HG02610 (cell line): ENCODE measurements around the gene KLK14.

ENCODE experiments used
- ATAC-seq: cut with Tn5 transposase; IDR thresholded peaks from one replicate; pipeline ENCODE4 v1.9.1; 2021; ENCODE audit warnings: mild to moderate bottlenecking, moderate library complexity; ENCODE audit not compliant: unreplicated experiment

Gene KLK14

GRCh38 chr19:51047031-51047335, 35.7 kb downstream of the KLK14 start:
- ATAC-seq = no peak

DNA sequence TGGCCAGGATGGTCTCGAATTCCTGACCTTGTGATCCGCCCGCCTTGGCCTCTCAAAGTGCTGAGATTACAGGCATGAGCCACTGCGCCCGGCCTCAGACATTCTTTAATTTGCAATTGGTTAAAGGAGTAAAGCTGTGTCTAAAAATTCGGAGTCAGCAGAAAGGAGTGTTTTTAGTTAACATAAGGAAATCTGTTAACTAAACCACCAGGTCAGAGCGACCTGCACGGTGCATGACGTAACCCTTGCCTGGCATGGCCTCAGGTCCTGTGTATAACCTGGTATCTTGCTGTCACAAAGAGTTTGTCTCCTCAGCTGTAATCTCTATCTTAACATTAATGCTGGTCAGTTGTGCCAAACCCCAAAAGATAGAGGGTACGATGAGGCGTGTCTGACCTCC, 38.4 kb downstream of the KLK14 start:
- ATAC-seq = no peak

DNA sequence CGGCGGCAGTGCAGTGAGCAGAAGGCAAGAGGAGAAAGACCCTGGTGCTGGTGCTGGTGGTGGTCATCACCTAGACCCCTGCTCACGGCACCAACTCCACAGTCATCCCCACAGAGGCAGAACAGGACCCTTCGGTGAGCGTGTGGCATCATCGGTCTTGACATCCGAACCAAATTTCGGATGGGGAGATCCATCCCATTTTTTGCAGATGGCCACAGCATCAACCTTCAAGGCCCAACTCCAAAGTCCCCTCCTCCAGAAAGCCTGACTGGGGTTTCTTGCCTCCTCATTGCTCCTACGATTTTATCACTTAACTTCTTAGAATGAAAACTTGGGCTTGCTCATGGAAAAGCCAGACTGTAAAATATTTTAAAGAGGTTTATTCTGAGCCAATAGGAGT, 39.2 kb downstream of the KLK14 start:
- ATAC-seq = no peak

GRCh38 chr19:51040151-51040550, 42.5 kb downstream of the KLK14 start:
- no peak for ATAC-seq

GRCh38 chr19:51036519-51036918, 46.2 kb downstream of the KLK14 start:
- ATAC-seq = no peak

GRCh38 chr19:51034704-51035103, 48.0 kb downstream of the KLK14 start, which contains the start of gene KLK12:
Gene KLK12, minus strand, starts transcription at chr19:51035002. Its CDS starts 381 bp downstream, at chr19:51034621.
- ATAC-seq = no peak

DNA sequence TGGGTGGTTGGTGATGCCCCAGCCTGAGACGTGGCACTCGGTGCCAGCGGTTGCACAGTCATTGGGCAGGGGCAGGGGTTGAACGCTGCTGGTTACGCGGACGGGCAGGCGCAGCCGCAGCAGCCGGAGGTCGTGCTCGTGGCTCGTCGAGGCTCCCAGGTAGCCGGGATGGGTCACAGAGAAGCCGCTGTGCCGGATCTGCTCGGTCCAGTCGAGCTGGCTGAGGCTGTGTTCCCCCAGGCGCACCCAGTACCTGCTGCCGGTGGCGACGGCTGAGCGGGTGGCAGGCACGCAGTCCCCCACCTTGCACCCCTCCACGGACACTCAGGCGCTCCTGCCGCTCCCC, 50.8 kb downstream of the KLK14 start:
- no peak for ATAC-seq

- ATAC-seq = no peak
Measured at GRCh38 chr19:51031220-51031879, 51.3 kb downstream of the KLK14 start.

DNA sequence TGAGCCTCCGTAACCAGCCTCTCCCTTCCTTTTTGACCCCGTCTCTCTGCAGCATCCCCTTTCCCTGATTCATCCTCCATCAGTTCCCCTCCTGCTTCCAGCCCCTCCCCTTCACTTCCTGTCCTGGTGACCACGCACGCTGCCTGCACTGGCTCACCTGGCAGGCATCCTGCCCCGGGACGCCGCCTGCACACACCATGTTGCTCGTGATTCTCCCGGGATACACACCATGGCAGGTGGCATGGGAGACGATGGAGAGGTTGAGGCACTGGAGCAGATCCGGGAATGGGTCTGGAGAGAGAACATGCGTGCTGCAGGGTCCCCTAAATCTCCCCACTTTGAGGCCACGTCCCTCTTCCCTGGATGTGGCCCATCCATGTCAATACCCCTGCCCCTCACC, 52.1 kb downstream of the KLK14 start:
- no peak for ATAC-seq

DNA sequence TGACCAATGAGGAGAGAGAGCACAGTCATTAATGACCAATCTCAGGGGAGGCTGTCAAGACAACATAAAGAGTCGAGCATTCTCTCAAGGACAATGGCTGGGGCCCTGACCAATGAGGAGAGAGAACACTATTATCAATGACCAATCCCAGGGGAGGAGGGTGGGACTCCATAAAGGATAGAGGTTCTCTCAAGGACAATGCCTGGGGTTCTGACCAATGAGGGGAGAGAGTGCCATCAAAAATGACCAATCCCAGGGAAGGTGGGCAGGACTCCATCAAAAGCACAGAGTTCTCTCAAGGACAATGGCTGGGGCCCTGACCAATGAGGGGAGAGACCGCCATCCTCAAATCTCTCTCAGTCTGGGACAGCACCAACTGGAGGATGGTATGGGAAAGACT, 53.0 kb downstream of the KLK14 start:
- ATAC-seq = no peak
